A549 (cell line): ENCODE measurements around the gene SLC35E4.

Experiments
- CEBPB ChIP-seq, 2 experiments: fragments of >200 bp in 1 of 2; sonication (Bioruptor Twin) in 1 of 2; formaldehyde crosslinking in 1 of 2; IDR thresholded peaks; 2 replicates each; pipeline ENCODE4 v1.6.1; 2012 to 2016
- CHD4 ChIP-seq: fragments of 200-600 bp; sonication (generic); IDR thresholded peaks from 2 replicates; pipeline ENCODE4 v1.6.1; 2016; ENCODE audit warnings: antibody characterized with exemption, mild to moderate bottlenecking, borderline replicate concordance
- CTCF ChIP-seq: fragments of >200 bp; sonication (Bioruptor Twin); formaldehyde crosslinking; IDR thresholded peaks from 3 replicates; pipeline ENCODE4 v1.5.1; 2016
- HDAC2 ChIP-seq: fragments of 200-600 bp; sonication (generic); IDR thresholded peaks from 2 replicates; pipeline ENCODE4 v1.6.1; 2016
- MYC ChIP-seq: IDR thresholded peaks from 2 replicates; pipeline ENCODE4 v1.6.1; 2012; ENCODE audit warnings: mild to moderate bottlenecking, inconsistent platforms, low read length, improper control_type of control experiment, borderline replicate concordance
- PHF8 ChIP-seq: fragments of 200-600 bp; sonication (generic); IDR thresholded peaks from 2 replicates; pipeline ENCODE4 v1.6.1; 2016; ENCODE audit warnings: low read depth, mild to moderate bottlenecking, antibody characterized with exemption, moderate library complexity, borderline replicate concordance
- POLR2A ChIP-seq: IDR thresholded peaks from 2 replicates; pipeline ENCODE4 v1.6.1; 2012; ENCODE audit warnings: mild to moderate bottlenecking, low read length
- RAD21 ChIP-seq, 2 experiments: fragments of >200 bp in 1 of 2; sonication (Bioruptor Twin) in 1 of 2; formaldehyde crosslinking in 1 of 2; IDR thresholded peaks in 1 of 2; conservative IDR thresholded peaks in 1 of 2; 2 replicates in 1 of 2; 3 replicates in 1 of 2; pipeline ENCODE4 v1.6.1; 2012 to 2018; ENCODE audit warnings: inconsistent platforms in 1 of 2
- REST ChIP-seq: fragments of 200-600 bp; sonication (generic); IDR thresholded peaks from 2 replicates; pipeline ENCODE4 v1.6.1; 2016; ENCODE audit warnings: antibody characterized with exemption, mild to moderate bottlenecking, moderate library complexity
- RFX5 ChIP-seq: fragments of 450-650 bp; IDR thresholded peaks from 2 replicates; pipeline ENCODE4 v1.7.1; 2014; ENCODE audit warnings: antibody characterized with exemption, mild to moderate bottlenecking, moderate library complexity

GRCh38 chr22:30628491-30628890 lies 7.1 kb upstream of the SLC35E4 start:
- TF ChIP-seq CHD4 (no peak), RFX5 (no peak), CTCF (no peak), RAD21 (conservative IDR thresholded peaks at IDR 0.05 in 1 of 2, IDR thresholded peaks at IDR 0.05 in 1 of 2) (no peak), CEBPB (IDR thresholded peaks at IDR 0.05) (no peak), POLR2A (no peak), PHF8 (no peak), MYC (no peak), REST (no peak), HDAC2 (no peak)
